Kasumi-1 (cell line): ENCODE data around the gene TMEM31.
A peak's percentile ranks its signal among the peaks of the same experiment; 100 is the strongest.

Experiments
- DNase-seq, 2 experiments: peaks; one replicate each; lab custom pipeline; 2025; lab: John Stamatoyannopoulos, UW

Gene TMEM31

GRCh38 chrX:103710609-103711008, at the start of gene TMEM31:
TMEM31 (plus strand) TSS chrX:103710909; CDS start chrX:103712259, 1,350 bp downstream.
- DNase-seq = no peak

GRCh38 chrX:103663981-103664762, 46.5 kb upstream of the TMEM31 start:
- DNase-seq = no peak

GRCh38 chrX:103666202-103667107, 44.3 kb upstream of the TMEM31 start:
- no peak for DNase-seq

GRCh38 chrX:103669745-103670144, 41.0 kb upstream of the TMEM31 start:
- no peak for DNase-seq

- DNase-seq = no peak
Observed at GRCh38 chrX:103674531-103675454, 35.9 kb upstream of the TMEM31 start.

GRCh38 chrX:103678199-103678993, 32.3 kb upstream of the TMEM31 start:
- no peak for DNase-seq

GRCh38 chrX:103681443-103681842, 29.3 kb upstream of the TMEM31 start:
- no peak for DNase-seq

GRCh38 chrX:103685396-103685795, 25.3 kb upstream of the TMEM31 start:
- no peak for DNase-seq

- peak; percentile 91 to 93 for DNase-seq
Observed at GRCh38 chrX:103686199-103687072, 24.3 kb upstream of the TMEM31 start, which contains the start of gene MORF4L2. MORF4L2 (minus strand) TSS chrX:103686699; CDS start chrX:103677027, 9,672 bp downstream.

GRCh38 chrX:103687073-103687695, 23.5 kb upstream of the TMEM31 start:
- peak; percentile 49 to 65 for DNase-seq

GRCh38 chrX:103687696-103688201, 23.0 kb upstream of the TMEM31 start:
- peak; percentile 53 to 71 for DNase-seq

- DNase-seq = peak; percentile 22 to 58
Observed at GRCh38 chrX:103688946-103689345, 21.8 kb upstream of the TMEM31 start.

GRCh38 chrX:103691059-103691458, 19.6 kb upstream of the TMEM31 start:
- DNase-seq = no peak

GRCh38 chrX:103697687-103698086, 13.0 kb upstream of the TMEM31 start:
- no peak for DNase-seq

- DNase-seq = no peak
Observed at GRCh38 chrX:103699243-103699642, 11.5 kb upstream of the TMEM31 start.

- DNase-seq = no peak
Observed at GRCh38 chrX:103704863-103705262, 5.8 kb upstream of the TMEM31 start.

GRCh38 chrX:103716962-103717361, 6.3 kb downstream of the TMEM31 start:
- DNase-seq = no peak

- no peak for DNase-seq
Observed at GRCh38 chrX:103718120-103718519, 7.4 kb downstream of the TMEM31 start.

- no peak for DNase-seq
Observed at GRCh38 chrX:103722505-103722904, 11.8 kb downstream of the TMEM31 start.
